Stimulated activated CD8-positive, alpha-beta memory T cell treated with anti-CD3 and anti-CD28 coated beads, Interleukin-7, amount 100 ng/mL, for 1 hour (primary cell): ENCODE data around the gene PPM1M.

Source experiments
- DNase-seq, 2 donors: peaks; one replicate each; pipeline ENCODE4 v3.0.0-alpha.2; 2020; ENCODE audit warnings: low read depth in 2 of 2

The PPM1M gene

GRCh38 chr3:52230461-52230860, 15.1 kb upstream of the PPM1M start:
- no peak for DNase-seq

- no peak for DNase-seq
Observed at GRCh38 chr3:52230889-52231499, 14.6 kb upstream of the PPM1M start.

GRCh38 chr3:52231502-52232278, 13.9 kb upstream of the PPM1M start:
- DNase-seq, result peak; percentile 67 to 85

- no peak for DNase-seq
Observed at GRCh38 chr3:52232279-52233107, 13.1 kb upstream of the PPM1M start.

- DNase-seq, result no peak
Observed at GRCh38 chr3:52233108-52233591, 12.4 kb upstream of the PPM1M start.

GRCh38 chr3:52233968-52234367, 11.6 kb upstream of the PPM1M start:
- DNase-seq, result no peak

GRCh38 chr3:52234516-52235447, 10.8 kb upstream of the PPM1M start:
- no peak for DNase-seq

GRCh38 chr3:52236424-52236886, 9.1 kb upstream of the PPM1M start:
- no peak for DNase-seq

- no peak for DNase-seq
Observed at GRCh38 chr3:52237006-52237656, 8.4 kb upstream of the PPM1M start.

- DNase-seq, result no peak
Observed at GRCh38 chr3:52237657-52238172, 7.8 kb upstream of the PPM1M start.

- DNase-seq, result no peak
Observed at GRCh38 chr3:52238193-52238760, 7.3 kb upstream of the PPM1M start.

GRCh38 chr3:52238761-52239701, 6.5 kb upstream of the PPM1M start, which contains the start of gene TWF2:
TWF2 (minus strand) TSS chr3:52239158; CDS start chr3:52239016, 142 bp downstream.
- DNase-seq, result peak; percentile 66 to 69

GRCh38 chr3:52240059-52240885, 5.3 kb upstream of the PPM1M start:
- DNase-seq, result no peak

- no peak for DNase-seq
Observed at GRCh38 chr3:52240886-52241370, 4.6 kb upstream of the PPM1M start.

- no peak for DNase-seq
Observed at GRCh38 chr3:52242039-52242438, 3.5 kb upstream of the PPM1M start.

GRCh38 chr3:52243791-52244628, 1.5 kb upstream of the PPM1M start:
- DNase-seq, result no peak

- DNase-seq, result no peak
Observed at GRCh38 chr3:52246264-52246620, 683 bp downstream of the PPM1M start.
